GM12891 (cell line): ENCODE data around the gene RPL18.

ENCODE experiments used
- DNase-seq: peaks from one replicate; pipeline ENCODE4 v3.0.0; 2011; ENCODE audit warnings: low spot score; ENCODE audit not compliant: insufficient read length
- FAIRE-seq: peaks from 2 replicates; lab custom pipeline; 2011; peaks lifted over from hg19 to GRCh38; lab: Jason Lieb, UNC
- PAX5 ChIP-seq: IDR thresholded peaks from 2 replicates; pipeline ENCODE4 v1.6.1; 2011; ENCODE audit warnings: low read length, moderate library complexity, mild to moderate bottlenecking; ENCODE audit not compliant: insufficient read depth, severe bottlenecking
- POLR2A ChIP-seq: IDR thresholded peaks from 2 replicates; pipeline ENCODE4 v1.6.1; 2011; ENCODE audit warnings: low read depth, low read length, control low read depth
- POLR2AphosphoS5 ChIP-seq: IDR thresholded peaks from 2 replicates; pipeline ENCODE4 v1.6.1; 2011; ENCODE audit warnings: low read depth, low read length, control low read depth
- POU2F2 ChIP-seq: IDR thresholded peaks from 2 replicates; pipeline ENCODE4 v1.6.1; 2011; ENCODE audit warnings: low read depth, mild to moderate bottlenecking, control low read depth, low read length, moderate library complexity
- SPI1 ChIP-seq: IDR thresholded peaks from 2 replicates; pipeline ENCODE4 v1.6.1; 2011; ENCODE audit warnings: low read depth, low read length, control low read depth
- TAF1 ChIP-seq: IDR thresholded peaks from 2 replicates; pipeline ENCODE4 v1.6.1; 2011; ENCODE audit warnings: low read depth, low read length, control low read depth

The RPL18 gene

DNA sequence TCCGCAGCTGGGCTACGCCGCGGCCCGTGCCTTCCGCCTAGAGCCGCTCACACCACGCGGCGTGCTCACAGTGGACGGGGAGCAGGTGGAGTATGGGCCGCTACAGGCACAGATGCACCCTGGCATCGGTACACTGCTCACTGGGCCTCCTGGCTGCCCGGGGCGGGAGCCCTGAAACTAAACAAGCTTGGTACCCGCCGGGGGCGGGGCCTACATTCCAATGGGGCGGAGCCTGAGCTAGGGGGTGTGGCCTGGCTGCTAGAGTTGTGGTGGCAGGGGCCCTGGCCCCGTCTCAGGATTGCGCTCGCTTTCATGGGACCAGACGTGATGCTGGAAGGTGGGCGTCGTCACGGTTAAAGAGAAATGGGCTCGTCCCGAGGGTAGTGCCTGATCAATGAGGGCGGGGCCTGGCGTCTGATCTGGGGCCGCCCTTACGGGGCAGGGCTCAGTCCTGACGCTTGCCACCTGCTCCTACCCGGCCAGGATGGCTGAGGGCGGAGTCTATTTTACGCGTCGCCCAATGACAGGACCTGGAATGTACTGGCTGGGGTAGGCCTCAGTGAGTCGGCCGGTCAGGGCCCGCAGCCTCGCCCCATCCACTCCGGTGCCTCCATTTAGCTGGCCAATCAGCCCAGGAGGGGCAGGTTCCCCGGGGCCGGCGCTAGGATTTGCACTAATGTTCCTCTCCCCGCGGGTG is 10.8 kb upstream of the RPL18 start:
- FAIRE-seq (no peak), DNase-seq (no peak)
- TF ChIP-seq POLR2AphosphoS5 (no peak), PAX5 (no peak), POLR2A (no peak), SPI1 (no peak), TAF1 (no peak), POU2F2 (no peak)

DNA sequence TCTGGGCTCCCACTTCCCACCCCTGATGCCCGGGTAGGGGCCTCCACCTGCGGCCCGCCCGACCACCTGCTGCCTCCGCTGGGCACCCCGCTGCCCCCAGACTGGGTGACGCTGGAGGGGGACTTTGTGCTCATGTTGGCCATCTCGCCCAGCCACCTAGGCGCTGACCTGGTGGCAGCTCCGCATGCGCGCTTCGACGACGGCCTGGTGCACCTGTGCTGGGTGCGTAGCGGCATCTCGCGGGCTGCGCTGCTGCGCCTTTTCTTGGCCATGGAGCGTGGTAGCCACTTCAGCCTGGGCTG is 10.3 kb upstream of the RPL18 start:
- TF ChIP-seq POLR2A = no peak
- no peak for TF ChIP-seq TAF1
- no peak for TF ChIP-seq POU2F2
- TF ChIP-seq SPI1 = no peak
- TF ChIP-seq POLR2AphosphoS5 = no peak
- TF ChIP-seq PAX5 = no peak
- no peak for FAIRE-seq
- no peak for DNase-seq

- no peak for DNase-seq
- TF ChIP-seq POLR2A (no peak), PAX5 (no peak), TAF1 (no peak), POU2F2 (no peak), POLR2AphosphoS5 (no peak), SPI1 (no peak)
- FAIRE-seq = no peak
Measured at GRCh38 chr19:48628486-48629296, 9.7 kb upstream of the RPL18 start.

DNA sequence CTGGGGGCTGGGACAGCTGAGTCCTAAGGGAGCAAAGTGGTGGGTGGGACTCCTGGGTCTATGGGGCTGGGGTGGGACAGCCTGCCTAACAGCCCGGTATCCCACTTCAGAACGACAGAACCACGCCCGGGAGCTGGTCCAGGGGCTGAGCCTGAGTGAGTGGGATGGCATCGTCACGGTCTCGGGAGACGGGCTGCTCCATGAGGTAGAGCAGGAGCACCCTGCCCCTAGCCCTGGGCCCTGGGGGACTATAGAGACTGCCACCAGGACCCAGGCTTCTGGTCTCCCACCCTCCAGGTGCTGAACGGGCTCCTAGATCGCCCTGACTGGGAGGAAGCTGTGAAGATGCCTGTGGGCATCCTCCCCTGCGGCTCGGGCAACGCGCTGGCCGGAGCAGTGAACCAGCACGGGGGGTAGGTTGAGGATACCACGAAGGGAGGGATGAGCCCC is 8.9 kb upstream of the RPL18 start:
- FAIRE-seq = no peak
- no peak for TF ChIP-seq TAF1
- TF ChIP-seq POLR2AphosphoS5 = no peak
- no peak for TF ChIP-seq POU2F2
- no peak for TF ChIP-seq PAX5
- TF ChIP-seq SPI1 = no peak
- no peak for TF ChIP-seq POLR2A
- DNase-seq = no peak

DNA sequence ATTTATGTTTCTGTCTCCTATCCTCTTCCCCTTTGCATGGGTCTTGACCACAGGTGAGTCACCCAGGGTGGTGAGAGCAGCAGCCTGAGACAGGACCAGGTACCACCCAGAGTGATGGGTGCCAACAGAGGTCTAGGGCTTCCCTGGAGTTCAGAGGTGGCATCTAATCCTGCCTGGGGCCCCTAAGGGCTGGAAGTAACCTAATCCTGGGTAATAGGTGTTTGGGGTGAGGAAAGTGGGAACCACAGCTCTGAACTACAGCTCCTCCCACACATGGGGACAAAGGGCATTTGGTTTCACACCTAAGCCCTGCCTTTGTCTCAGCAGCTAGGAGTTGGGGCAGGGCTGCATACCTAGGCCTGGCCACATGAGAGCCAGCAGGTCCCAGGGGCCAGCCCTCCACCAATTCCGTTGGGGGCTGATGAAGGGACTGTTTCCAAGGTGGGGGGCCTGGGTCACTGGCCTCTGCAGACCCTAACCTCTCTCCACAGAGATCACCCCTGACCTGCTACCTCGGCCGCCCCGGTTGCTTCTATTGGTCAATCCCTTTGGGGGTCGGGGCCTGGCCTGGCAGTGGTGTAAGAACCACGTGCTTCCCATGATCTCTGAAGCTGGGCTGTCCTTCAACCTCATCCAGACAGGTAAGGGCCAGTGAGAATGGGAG is 8.4 kb upstream of the RPL18 start:
- DNase-seq (no peak), FAIRE-seq (no peak)
- TF ChIP-seq POLR2AphosphoS5 (no peak; the same call in 1 of the 2 replicates), SPI1 (no peak), POLR2A (no peak), PAX5 (no peak), TAF1 (no peak), POU2F2 (no peak)

GRCh38 chr19:48625891-48626327 is 6.9 kb upstream of the RPL18 start:
- TF ChIP-seq SPI1 (no peak), POLR2AphosphoS5 (no peak), POLR2A (no peak), POU2F2 (no peak), TAF1 (no peak), PAX5 (no peak)
- no peak for DNase-seq
- no peak for FAIRE-seq

DNA sequence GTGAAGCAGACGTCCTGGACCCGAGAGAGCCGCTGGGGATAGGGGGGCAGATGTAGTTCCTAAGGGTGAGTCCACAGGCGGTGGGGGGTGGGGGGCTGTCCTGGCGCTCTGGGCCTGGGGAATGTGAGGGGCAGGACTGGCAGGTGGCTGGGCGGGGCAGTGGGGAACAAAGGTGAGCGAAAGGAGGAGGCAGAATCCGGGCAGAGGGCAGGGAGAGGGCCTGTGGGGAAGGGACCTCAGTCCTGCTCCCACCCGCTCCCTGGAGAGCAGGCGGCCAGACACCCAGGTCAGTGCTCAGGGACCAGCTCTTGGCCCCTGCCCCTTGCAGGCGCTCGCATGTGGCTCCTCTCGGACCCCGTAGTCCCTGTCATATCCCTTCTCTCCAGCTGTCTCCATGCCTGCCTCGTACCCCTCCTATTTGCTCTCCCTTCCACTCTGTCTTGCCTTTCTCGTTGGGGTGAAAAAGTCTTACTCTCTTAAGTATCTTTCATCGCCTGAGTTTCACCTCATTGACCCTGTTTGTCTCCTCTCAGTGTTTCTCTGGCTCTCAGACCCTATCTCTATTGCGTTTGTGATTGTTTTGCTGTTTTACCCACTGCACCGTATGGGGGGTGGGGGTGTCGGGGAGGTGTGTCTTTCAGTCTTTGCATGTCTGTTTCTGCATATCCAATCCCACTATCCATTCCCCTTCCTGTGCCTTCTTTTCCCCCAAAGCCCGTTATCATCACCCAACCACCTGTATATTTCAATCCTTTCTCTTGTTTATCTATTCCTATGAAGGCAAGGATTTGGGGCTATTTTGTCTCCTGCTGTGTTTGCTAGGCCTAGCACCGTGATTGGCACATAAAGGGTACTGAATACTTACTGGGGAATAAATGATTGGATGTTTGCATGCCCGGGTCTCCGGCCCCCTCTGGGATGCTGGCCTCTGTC is 6.1 kb upstream of the RPL18 start:
- TF ChIP-seq POLR2AphosphoS5 = no peak
- no peak for TF ChIP-seq TAF1
- no peak for TF ChIP-seq SPI1
- no peak for TF ChIP-seq POU2F2
- TF ChIP-seq PAX5 = no peak
- TF ChIP-seq POLR2A = no peak
- DNase-seq (no peak), FAIRE-seq (no peak)

DNA sequence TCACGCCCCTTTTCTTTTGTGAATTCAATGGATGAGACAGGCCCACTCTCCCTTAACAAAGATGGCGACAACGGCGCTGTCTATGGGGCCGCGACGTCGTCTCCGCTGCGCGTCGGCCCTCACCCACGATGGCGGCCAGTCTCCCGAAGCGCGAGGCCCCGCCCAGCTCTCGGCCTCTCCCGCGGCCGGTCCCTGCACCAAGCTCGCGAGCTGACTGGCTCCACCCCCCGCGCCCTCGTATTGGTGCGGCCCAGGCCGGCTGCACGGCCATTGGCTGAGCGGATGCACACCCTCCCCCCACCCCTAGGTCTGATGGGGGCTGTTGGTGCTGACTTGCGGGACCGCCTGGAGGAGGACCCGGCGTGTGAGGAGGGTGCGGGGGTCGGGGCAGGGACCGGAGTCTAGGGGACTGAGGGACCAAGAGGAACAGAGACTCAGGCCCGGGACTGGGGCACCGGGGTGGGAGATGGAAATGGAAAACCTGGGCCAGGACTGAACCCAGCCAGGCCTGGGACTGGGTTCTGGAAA is 5.2 kb upstream of the RPL18 start:
- peak; percentile 98 for DNase-seq
- FAIRE-seq = peak; percentile 99
- TF ChIP-seq SPI1 (no peak), PAX5 (no peak), TAF1 (no peak), POLR2AphosphoS5 (peak; percentile 54; the same call in 1 of the 2 replicates), POLR2A (peak; percentile 55; the same call in 1 of the 2 replicates), POU2F2 (no peak)
